Activated CD8-positive, alpha-beta memory T cell treated with anti-CD3 and anti-CD28 coated beads, Interleukin-2, amount 50 U/mL, for 1 hour (primary cell): ENCODE results near the gene MAMDC4.
"Not testable (repeated sequence)": the region's sequence is repeated elsewhere in the genome, so short reads cannot be mapped to it uniquely, and the experiment has no call there.

Source experiments
- DNase-seq: peaks from one replicate; pipeline ENCODE4 v3.0.0-alpha.2; 2020; ENCODE audit errors: extremely low read depth

Gene MAMDC4

GRCh38 chr9:136839229-136840139, 12.7 kb upstream of the MAMDC4 start:
- no peak for DNase-seq

GRCh38 chr9:136840140-136840876, 11.8 kb upstream of the MAMDC4 start:
- no peak for DNase-seq

DNA sequence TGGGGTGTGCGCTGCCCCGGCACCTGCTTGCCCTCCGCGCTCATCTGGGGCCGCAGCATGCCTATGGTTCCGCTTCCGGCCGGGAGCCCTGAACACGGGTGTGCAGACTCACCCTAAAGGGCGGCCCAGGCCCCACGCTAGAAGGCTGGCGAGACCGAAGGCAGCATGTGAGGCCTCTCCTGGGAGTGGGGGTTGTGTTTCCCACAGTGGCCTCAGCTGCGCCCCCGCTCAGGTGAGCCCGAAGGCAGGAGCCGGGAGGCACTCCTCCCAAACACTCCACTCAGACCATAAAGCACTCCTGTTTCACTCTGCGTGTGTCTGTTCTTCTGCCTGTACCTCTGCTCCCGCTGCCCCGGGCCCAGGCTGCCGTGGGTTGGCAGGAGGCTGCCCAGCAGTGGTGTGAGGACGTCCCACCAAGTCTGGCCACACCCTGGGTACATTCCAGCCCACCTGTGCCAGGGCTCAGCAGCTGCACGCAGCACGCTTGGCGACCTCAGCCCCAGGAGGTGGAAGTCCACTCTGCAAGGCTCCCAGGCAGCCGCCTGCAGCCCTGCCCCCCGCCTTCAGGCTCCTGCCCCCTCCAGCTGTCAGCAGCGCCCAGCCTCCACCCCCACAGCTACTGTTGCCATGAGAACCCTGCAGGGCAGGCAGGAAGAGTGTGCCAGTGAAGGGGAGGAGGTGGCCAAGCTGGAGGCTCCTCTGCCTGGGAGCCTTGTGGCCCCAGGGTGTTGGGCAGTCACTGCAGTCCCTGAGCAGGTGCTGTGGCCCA, 11.1 kb upstream of the MAMDC4 start:
- DNase-seq, result no peak

- not testable (repeated sequence) for DNase-seq
Observed at GRCh38 chr9:136841646-136842379, 10.3 kb upstream of the MAMDC4 start.

DNA sequence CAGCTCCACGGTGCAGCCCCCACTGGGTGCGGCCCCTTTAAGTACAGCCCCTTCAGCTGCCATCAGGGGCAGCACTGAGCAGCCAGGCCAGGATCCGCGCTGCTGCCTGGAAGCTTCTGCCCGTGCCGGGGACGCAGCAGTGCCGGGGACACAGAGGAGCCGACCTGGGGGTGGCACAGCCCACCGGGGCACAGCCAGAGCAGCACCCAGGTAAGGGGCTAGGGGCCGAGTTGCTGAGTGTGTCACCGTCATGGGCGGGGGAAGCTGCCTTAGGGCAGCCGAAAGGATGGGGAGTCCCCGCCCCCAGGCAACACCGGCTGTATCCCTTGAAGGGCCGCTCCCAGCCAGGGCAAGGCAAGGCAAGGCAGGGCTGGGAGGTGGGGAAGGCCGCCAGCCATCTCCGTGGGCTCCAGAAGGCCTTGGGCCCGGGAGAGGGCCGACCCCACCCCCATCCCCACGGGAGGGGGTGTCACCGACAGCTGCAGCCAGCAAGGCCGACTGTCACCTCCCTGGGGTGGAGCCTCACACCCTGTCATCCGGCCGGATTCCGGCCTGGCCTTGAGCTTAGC, 9.7 kb upstream of the MAMDC4 start, which contains the start of gene AJM1:
Gene AJM1 (plus strand): TSS at position 99 of the 569 bp plus-strand sequence. CDS start 1,937 bp downstream, outside the sequence.
- peak; percentile 40 for DNase-seq

DNA sequence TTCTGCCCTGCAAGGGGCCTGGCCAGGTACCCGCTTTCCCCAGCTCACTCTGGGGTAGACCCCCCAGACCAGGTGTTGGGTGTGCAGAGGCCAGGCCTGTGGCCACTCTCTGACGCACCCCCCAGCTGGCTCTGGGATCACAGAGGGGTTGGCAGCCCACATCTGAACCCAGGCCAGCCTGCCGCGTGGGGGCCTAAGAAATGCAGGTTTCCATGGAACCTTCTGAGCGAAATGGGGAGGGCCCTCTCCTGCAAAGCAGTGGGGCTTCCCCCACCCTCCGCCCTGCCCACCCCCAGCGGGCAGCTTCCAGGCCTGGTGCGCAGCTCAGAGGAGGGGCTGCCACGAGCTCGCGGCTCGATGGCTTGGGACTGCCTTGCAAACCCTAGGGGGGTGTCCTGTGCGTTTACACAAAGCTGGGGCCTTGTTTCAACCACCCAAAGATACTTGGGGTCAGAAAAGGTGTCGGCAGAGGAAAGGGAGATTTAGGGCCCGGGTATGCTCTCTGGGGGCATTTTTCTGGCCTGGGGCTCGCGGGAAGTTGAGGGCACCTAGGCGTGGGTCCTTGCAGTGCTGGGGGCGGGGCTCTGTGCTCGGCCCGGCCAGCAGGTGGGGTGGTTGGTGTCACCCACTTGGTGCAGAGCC, 8.9 kb upstream of the MAMDC4 start:
- not testable (repeated sequence) for DNase-seq

- not testable (repeated sequence) for DNase-seq
Observed at GRCh38 chr9:136843801-136844740, 8.1 kb upstream of the MAMDC4 start.

DNA sequence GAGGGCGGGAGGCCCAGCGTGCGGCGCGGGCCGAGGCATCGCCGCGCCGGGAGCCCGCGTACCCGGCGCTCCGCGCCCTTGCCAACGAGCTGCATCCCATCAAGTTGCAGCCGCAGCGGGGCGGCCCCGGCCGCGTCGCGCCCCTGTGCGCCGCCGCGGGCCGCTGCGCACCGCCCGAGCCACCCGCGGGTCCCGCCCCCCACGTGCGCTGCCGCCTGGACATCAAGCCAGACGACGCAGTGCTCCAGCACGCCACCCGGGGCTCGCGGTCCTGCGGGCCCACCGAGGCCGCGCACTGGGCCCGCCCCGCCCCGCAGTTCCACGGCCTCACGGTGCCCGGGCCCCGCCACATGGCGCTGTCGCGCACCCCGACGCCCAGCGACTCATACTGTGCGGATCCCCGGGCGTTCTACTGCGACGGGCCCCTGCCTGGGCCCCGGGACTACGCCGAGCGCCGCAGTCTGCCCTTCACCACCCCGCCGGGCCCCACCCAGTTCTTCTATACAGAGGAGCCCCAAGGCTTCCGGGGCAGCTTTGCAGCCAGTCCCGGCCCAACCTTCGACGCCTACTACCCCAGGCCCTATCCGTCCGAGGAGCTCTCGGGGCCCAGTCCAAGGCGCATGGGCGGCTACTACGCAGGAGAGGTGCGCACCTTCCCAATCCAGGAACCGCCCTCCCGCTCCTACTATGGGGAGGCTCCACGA, 7.2 kb upstream of the MAMDC4 start:
- DNase-seq, result no peak

DNA sequence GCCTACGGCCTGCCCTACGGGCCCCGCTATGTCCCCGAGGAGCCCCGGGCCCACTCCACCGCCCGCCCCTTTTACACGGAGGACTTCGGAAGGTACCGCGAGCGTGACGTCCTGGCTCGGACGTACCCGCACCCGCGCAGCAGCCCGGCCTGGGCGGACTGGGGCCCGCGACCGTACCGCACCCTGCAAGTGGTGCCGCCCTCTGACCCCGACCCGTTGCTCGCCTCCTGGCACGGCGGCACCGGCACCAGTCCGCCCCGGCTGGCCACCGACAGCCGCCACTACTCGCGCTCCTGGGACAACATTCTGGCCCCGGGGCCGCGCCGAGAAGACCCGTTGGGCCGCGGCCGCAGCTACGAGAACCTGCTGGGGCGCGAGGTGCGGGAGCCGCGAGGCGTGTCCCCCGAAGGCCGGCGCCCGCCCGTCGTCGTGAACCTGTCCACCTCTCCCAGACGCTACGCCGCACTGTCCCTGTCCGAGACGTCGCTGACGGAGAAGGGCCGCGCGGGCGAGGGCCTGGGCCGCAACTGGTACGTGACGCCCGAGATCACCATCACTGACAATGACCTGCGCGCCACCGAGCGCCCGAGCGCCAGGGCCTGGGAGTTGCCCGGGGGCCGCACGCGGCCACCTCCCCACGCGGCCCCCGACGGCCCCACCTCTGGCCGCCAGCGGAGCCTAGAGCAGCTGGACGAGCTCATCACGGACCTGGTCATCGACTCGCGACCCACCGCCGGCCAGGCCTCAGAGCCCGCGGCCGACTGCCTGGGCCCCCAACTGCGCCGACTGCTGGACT, 6.5 kb upstream of the MAMDC4 start:
- no peak for DNase-seq

- no peak for DNase-seq
Observed at GRCh38 chr9:136846376-136847087, 5.6 kb upstream of the MAMDC4 start.

- no peak for DNase-seq
Observed at GRCh38 chr9:136847088-136847825, 4.9 kb upstream of the MAMDC4 start.

GRCh38 chr9:136847826-136848392, 4.2 kb upstream of the MAMDC4 start:
- DNase-seq, result no peak

DNA sequence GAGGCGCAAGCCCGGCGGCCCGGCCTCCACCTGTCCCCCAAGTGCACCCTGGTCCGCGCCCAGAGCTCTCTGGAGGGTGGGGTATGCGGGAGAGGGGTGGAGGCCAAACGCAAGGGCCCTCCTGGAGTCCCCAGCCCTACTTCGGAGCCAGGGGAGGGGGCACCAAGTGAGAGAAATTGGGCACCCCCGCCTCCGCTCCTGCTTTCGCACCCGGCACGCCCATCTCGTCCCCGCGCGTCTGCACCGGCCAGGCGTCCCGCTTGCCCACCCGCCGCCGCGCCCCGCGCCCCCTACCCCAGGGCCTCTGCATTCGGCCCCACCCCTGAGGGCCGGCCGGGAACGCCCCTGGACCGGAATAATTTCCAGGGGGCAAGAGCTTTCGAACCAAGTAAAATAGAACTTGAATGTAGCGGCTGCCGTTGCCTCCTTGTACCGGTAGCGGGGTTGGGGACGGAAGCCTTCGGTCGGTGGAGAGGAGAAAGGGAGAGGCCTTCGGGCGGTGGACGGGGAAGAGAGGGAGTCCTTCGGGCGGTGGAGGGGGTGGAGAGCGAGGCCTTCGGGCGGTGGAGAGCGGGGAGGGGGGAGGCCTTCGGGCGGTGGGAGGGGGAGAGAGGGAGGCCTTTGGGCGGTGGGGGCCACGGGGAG, 3.6 kb upstream of the MAMDC4 start:
- no peak for DNase-seq

DNA sequence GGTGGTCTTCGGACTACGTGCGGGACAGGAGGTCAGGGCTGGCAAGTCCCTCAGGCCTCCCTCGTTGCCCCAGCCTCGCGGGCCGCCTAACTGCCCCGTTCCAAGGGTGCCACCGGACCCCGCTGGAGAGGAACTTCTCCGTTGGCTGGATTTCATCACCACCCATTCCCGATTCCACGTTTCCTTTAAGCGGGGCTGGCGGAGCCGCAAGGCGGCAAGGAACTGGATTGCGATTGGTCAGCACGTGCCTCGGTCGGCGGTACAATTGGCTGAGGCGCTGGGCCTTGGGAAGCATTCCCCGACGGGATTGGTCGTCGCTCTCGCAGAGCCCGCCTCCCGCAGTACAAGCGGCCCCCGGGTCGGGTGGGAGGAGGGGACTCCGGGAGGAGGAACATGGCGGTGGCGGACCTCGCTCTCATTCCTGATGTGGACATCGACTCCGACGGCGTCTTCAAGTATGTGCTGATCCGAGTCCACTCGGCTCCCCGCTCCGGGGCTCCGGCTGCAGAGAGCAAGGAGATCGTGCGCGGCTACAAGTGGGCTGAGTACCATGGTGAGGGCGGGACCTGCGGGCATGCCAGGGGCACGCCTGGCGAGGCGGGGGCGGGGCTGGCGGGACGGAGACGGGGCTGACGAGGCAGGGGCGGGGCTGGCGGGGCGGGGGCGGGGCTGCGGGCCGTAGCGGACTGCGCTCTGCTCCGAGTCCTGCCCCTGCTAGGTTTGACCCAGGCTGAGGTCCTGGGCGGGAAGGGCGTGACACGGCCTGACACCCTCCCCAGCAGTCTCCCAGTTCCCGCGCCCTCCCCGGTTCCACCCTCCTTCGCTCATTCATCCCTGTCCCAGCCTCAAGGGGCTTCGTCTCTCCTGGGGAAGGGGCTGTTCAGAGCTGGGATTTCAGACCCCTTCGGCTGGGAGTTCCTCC, 2.8 kb upstream of the MAMDC4 start, which contains the start of gene PHPT1:
Gene PHPT1 (plus strand): TSS at position 372 of the 922 bp plus-strand sequence. CDS start 22 bp downstream, at position 394.
- peak; percentile 83 for DNase-seq
